ENCODE measurements around the gene SLC13A3. TPM values are rescaled to one million over a fixed set of nuclear protein-coding genes. Genes with fewer than 3 reads are reported as not detected.

The SLC13A3 gene
- total RNA-seq, 1 donor from 2014 or later, result 0.30 TPM

- DNase-seq (ENCODE audit: missing footprints) (no peak), ATAC-seq (no peak)
- intact Hi-C loops (cut with DNase I), result no loop called here
These were observed 56.5 kb downstream of the SLC13A3 start for GRCh38 chr20:46594725-46595124.

GRCh38 chr20:46592580-46593362 lies 58.5 kb downstream of the SLC13A3 start:
- ATAC-seq (no peak), DNase-seq (ENCODE audit: missing footprints) (no peak)
- intact Hi-C loops (cut with DNase I), result no loop called here

- DNase-seq (ENCODE audit: missing footprints), result no peak
- no peak for ATAC-seq
- intact Hi-C loops (cut with DNase I), result no loop called here
These were observed 60.8 kb downstream of the SLC13A3 start for GRCh38 chr20:46590443-46590842.

- no peak for ATAC-seq
- intact Hi-C loops (cut with DNase I), result no loop called here
These were observed 62.4 kb downstream of the SLC13A3 start for GRCh38 chr20:46588532-46589511.

GRCh38 chr20:46587986-46588385 lies 63.3 kb downstream of the SLC13A3 start:
- ATAC-seq, result no peak
- DNase-seq (ENCODE audit: missing footprints), result no peak
- intact Hi-C loops (cut with DNase I), result no loop called here

More at GRCh38 chr20:46588532-46589511, 62.4 kb downstream of the SLC13A3 start:
- DNase-seq (ENCODE audit: missing footprints), result no peak

GRCh38 chr20:46586724-46587123 lies 64.5 kb downstream of the SLC13A3 start:
- intact Hi-C loops (cut with DNase I), result no loop called here

GRCh38 chr20:46584508-46584907 lies 66.8 kb downstream of the SLC13A3 start:
- ATAC-seq (no peak), DNase-seq (ENCODE audit: missing footprints) (no peak)
- intact Hi-C loops (cut with DNase I), result no loop called here

More at GRCh38 chr20:46586724-46587123, 64.5 kb downstream of the SLC13A3 start:
- ATAC-seq, result no peak
- DNase-seq (ENCODE audit: missing footprints), result no peak

- no peak for ATAC-seq
- intact Hi-C loops (cut with DNase I), result no loop called here
These were observed 67.6 kb downstream of the SLC13A3 start for GRCh38 chr20:46583411-46584214.

GRCh38 chr20:46582648-46583047 lies 68.6 kb downstream of the SLC13A3 start:
- DNase-seq (ENCODE audit: missing footprints) (no peak), ATAC-seq (no peak)
- intact Hi-C loops (cut with DNase I), result no loop called here

More at GRCh38 chr20:46583411-46584214, 67.6 kb downstream of the SLC13A3 start:
- DNase-seq (ENCODE audit: missing footprints), result no peak

GRCh38 chr20:46581391-46581790 lies 69.9 kb downstream of the SLC13A3 start:
- DNase-seq (ENCODE audit: missing footprints), result no peak
- intact Hi-C loops (cut with DNase I), result no loop called here
- ATAC-seq, result no peak

GRCh38 chr20:46580613-46581205 lies 70.5 kb downstream of the SLC13A3 start:
- ATAC-seq, result no peak
- DNase-seq (ENCODE audit: missing footprints), result no peak
- intact Hi-C loops (cut with DNase I), result no loop called here

GRCh38 chr20:46578745-46579144 lies 72.5 kb downstream of the SLC13A3 start:
- no peak for DNase-seq (ENCODE audit: missing footprints)
- no peak for ATAC-seq
- intact Hi-C loops (cut with DNase I), result no loop called here

- intact Hi-C loops (cut with DNase I), result no loop called here
- no peak for DNase-seq (ENCODE audit: missing footprints)
- no peak for ATAC-seq
These were observed 74.4 kb downstream of the SLC13A3 start for GRCh38 chr20:46576774-46577395.

- no peak for DNase-seq (ENCODE audit: missing footprints)
- intact Hi-C loops (cut with DNase I), result no loop called here
- ATAC-seq, result no peak
These were observed 75.3 kb downstream of the SLC13A3 start for GRCh38 chr20:46575937-46576461.

- no peak for ATAC-seq
- intact Hi-C loops (cut with DNase I), result no loop called here
These were observed 75.9 kb downstream of the SLC13A3 start for GRCh38 chr20:46575394-46575793.

GRCh38 chr20:46573788-46574584 lies 77.3 kb downstream of the SLC13A3 start:
- ATAC-seq (no peak), DNase-seq (ENCODE audit: missing footprints) (no peak)
- intact Hi-C loops (cut with DNase I), result no loop called here

More at GRCh38 chr20:46575394-46575793, 75.9 kb downstream of the SLC13A3 start:
- no peak for DNase-seq (ENCODE audit: missing footprints)

GRCh38 chr20:46573234-46573633 lies 78.0 kb downstream of the SLC13A3 start:
- ATAC-seq (no peak), DNase-seq (ENCODE audit: missing footprints) (no peak)
- intact Hi-C loops (cut with DNase I), result no loop called here
